ENCODE data around the gene CCNG1. TPM values are rescaled to one million over a fixed set of nuclear protein-coding genes. Genes with fewer than 3 reads are reported as not detected.
"Not testable (repeated sequence)": the region's sequence is repeated elsewhere in the genome, so short reads cannot be mapped to it uniquely, and the experiment has no call there.

The CCNG1 gene
- total RNA-seq, 1 experiment from 2014 or later = 196 TPM

DNA sequence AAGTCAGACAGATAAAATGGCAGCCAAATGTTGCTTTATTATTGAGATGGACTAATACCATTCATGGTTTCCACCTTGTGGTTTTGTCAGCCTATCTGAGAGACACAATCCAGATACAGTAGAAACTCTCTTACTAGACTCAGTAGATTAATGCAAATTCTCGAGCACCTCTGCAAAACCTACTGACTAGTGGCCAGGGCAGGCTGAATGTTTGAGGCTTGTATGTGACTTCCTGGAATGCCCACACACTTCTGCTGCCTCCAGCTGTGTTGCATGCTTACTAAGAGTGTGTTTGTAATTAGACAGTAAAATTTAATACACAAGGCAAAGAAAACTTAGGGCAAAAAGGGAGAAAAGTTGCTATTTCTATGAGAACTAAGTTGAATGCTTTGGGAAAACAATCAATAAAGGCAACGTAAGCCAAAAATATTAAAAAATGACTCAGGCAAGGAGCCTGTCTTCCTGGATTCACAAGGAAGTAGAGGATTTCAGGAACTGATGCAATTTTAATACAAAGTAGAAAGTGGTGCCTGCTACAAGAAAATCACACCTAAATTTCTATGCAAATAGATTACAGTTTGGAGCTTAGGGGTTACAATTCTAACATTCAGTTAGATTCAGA, 30.2 kb upstream of the CCNG1 start:
- Mint-ChIP-seq H3K36me3 (ENCODE audit: insufficient read depth, unreplicated experiment) (no peaks in the 10 kb centered on the region), H3K4me3 (ENCODE audit: unreplicated experiment) (no peak overlapping the region), H3K9me3 (ENCODE audit: unreplicated experiment) (no peaks in the 10 kb centered on the region), H3K4me1 (ENCODE audit: insufficient read depth, unreplicated experiment) (peaks cover 2% of the 10 kb centered on the region), H3K27me3 (ENCODE audit: insufficient read depth, unreplicated experiment) (peaks cover 18% of the 10 kb centered on the region), H3K27ac (ENCODE audit: low read depth, unreplicated experiment) (no peak overlapping the region)
- intact Hi-C loops (cut with micrococcal nuclease) = loop anchor here (5.0 to 10.0 kb wide), 2 partner anchors 705 to 1862 kb away; partner anchors contain the start of gene GABRB2
- no peak for TF ChIP-seq CTCF (IDR thresholded peaks at IDR 0.05; ENCODE audit: unreplicated experiment)
- no peak for DNase-seq (ENCODE audit: unreplicated experiment)
- ChIA-PET POLR2A (no interaction called here), CTCF (interaction anchor here (0.6 to 2.9 kb wide), 14 partner anchors 8 to 1861 kb away, joined by 3 to 48 read pairs (median 8); no protein-coding TSS in a partner anchor)
- no TSS peak for BruUV-seq (replicated peaks)

- BruUV-seq (replicated peaks) = no TSS peak
- peak; percentile 93 for TF ChIP-seq CTCF (IDR thresholded peaks at IDR 0.05; ENCODE audit: unreplicated experiment)
- ChIA-PET POLR2A (interaction anchor here (0.8 to 1.3 kb wide), 4 partner anchors 8 to 1556 kb away, joined by 3 to 5 read pairs (median 4); no protein-coding TSS in a partner anchor), CTCF (interaction anchor here (0.6 to 2.9 kb wide), 64 partner anchors 9 to 1870 kb away, joined by 3 to 48 read pairs (median 4); partner anchors contain the start of gene GABRA1)
- no peaks in the 10 kb centered on the region for H3K36me3 Mint-ChIP-seq (ENCODE audit: insufficient read depth, unreplicated experiment)
- peak; percentile 81 for DNase-seq (ENCODE audit: unreplicated experiment)
- H3K4me1 Mint-ChIP-seq (ENCODE audit: insufficient read depth, unreplicated experiment) = peaks cover 5% of the 10 kb centered on the region
- no peak overlapping the region for H3K4me3 Mint-ChIP-seq (ENCODE audit: unreplicated experiment)
- no peak overlapping the region for H3K27ac Mint-ChIP-seq (ENCODE audit: low read depth, unreplicated experiment)
- H3K9me3 Mint-ChIP-seq (ENCODE audit: unreplicated experiment) = no peaks in the 10 kb centered on the region
- H3K27me3 Mint-ChIP-seq (ENCODE audit: insufficient read depth, unreplicated experiment) = peaks cover 17% of the 10 kb centered on the region
- intact Hi-C loops (cut with micrococcal nuclease) = loop anchor here (1.0 to 10.0 kb wide), 7 partner anchors 61 to 1864 kb away; partner anchors contain the start of gene GABRB2
These were observed 29.0 kb upstream of the CCNG1 start for GRCh38 chr5:163408311-163408923.

DNA sequence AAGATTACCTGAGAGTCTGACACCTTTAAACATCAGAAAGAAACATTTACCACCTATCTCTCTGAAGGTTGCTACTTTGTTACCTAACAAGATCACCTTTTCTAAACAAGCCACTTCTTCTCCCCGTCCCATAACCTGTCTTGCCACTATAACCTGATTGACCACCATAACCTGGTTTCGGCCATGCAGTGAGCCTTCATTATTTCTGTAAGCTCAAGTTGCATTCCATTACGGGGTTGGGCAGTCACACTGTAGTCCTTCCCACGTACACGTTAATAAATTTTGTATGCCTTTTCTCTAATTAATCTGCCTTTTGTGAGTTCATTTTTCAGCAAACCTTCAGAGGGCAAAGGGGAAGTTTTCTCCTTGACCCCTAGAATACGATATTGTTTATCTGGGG, 28.0 kb upstream of the CCNG1 start:
- no peak overlapping the region for H3K4me3 Mint-ChIP-seq (ENCODE audit: unreplicated experiment)
- no peak overlapping the region for H3K27ac Mint-ChIP-seq (ENCODE audit: low read depth, unreplicated experiment)
- ChIA-PET CTCF (interaction anchor here (0.7 to 2.9 kb wide), 40 partner anchors 10 to 1871 kb away, joined by 3 to 48 read pairs (median 5); partner anchors contain the start of gene GABRA1), POLR2A (interaction anchor here (0.9 to 1.0 kb wide), 2 partner anchors 9 to 27 kb away, joined by 3 to 5 read pairs; no protein-coding TSS in a partner anchor)
- no peaks in the 10 kb centered on the region for H3K36me3 Mint-ChIP-seq (ENCODE audit: insufficient read depth, unreplicated experiment)
- peaks cover 5% of the 10 kb centered on the region for H3K4me1 Mint-ChIP-seq (ENCODE audit: insufficient read depth, unreplicated experiment)
- no peak for TF ChIP-seq CTCF (IDR thresholded peaks at IDR 0.05; ENCODE audit: unreplicated experiment)
- H3K9me3 Mint-ChIP-seq (ENCODE audit: unreplicated experiment) = no peaks in the 10 kb centered on the region
- no TSS peak for BruUV-seq (replicated peaks)
- peaks cover 17% of the 10 kb centered on the region for H3K27me3 Mint-ChIP-seq (ENCODE audit: insufficient read depth, unreplicated experiment)
- DNase-seq (ENCODE audit: unreplicated experiment) = no peak
- intact Hi-C loops (cut with micrococcal nuclease) = loop anchor here (2.0 to 10.0 kb wide), 3 partner anchors 707 to 1865 kb away; partner anchors contain the start of gene GABRB2

DNA sequence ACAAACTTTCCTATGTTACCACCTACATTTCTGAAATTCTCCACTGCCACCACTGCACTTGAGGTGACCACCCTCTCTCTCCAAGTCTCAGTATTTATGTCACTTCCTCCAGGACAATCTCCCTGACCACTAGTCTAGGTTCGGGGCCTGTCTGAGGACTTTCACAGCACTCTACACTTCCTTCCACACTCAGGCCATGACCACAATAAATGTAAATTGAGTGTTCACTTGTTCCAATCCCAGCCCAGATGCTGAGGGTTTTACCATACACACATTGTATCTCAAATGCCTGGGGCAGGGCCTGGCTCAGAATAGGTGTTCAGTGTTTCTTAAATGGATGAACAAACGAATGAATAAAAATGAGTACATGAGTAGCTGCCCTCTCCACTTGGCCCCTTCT, 26.9 kb upstream of the CCNG1 start:
- DNase-seq (ENCODE audit: unreplicated experiment) = no peak
- Mint-ChIP-seq H3K9me3 (ENCODE audit: unreplicated experiment) (no peaks in the 10 kb centered on the region), H3K27me3 (ENCODE audit: insufficient read depth, unreplicated experiment) (peaks cover 26% of the 10 kb centered on the region), H3K27ac (ENCODE audit: low read depth, unreplicated experiment) (no peak overlapping the region), H3K4me3 (ENCODE audit: unreplicated experiment) (no peak overlapping the region), H3K36me3 (ENCODE audit: insufficient read depth, unreplicated experiment) (no peaks in the 10 kb centered on the region), H3K4me1 (ENCODE audit: insufficient read depth, unreplicated experiment) (peaks cover 5% of the 10 kb centered on the region)
- no TSS peak for BruUV-seq (replicated peaks)
- intact Hi-C loops (cut with micrococcal nuclease) = no loop called here
- POLR2A ChIA-PET = interaction anchor here (0.6 kb wide), 1 partner anchor 65 kb away, joined by 3 read pairs; no protein-coding TSS in a partner anchor
- no peak for TF ChIP-seq CTCF (IDR thresholded peaks at IDR 0.05; ENCODE audit: unreplicated experiment)
- CTCF ChIA-PET = interaction anchor here (0.5 to 2.5 kb wide), 6 partner anchors 37 to 1892 kb away, joined by 3 to 13 read pairs (median 3); no protein-coding TSS in a partner anchor

DNA sequence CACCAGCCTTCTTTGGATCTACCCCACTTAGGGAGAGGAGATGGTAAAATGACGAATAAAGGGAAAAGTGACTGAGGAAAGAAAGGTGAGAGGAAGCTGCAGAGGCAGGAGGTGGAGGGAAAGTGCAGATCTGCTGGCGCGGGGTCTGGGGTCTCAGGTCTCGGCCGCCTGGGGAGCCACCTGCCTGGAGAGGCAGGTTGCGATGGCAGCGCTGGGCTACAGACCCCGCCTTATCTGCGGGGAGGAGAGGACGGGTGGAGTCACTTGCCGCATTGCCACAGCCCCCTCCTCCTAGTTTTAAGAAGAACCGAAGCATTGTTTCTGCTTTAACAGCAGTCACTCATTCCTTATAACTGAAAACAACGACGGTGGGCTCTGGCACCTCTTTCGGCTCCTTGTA, 21.7 kb upstream of the CCNG1 start:
- H3K36me3 Mint-ChIP-seq (ENCODE audit: insufficient read depth, unreplicated experiment); H3K9me3 Mint-ChIP-seq (ENCODE audit: unreplicated experiment); H3K27ac Mint-ChIP-seq (ENCODE audit: low read depth, unreplicated experiment); POLR2A ChIA-PET; DNase-seq (ENCODE audit: unreplicated experiment); H3K4me1 Mint-ChIP-seq (ENCODE audit: insufficient read depth, unreplicated experiment); BruUV-seq (replicated peaks); H3K4me3 Mint-ChIP-seq (ENCODE audit: unreplicated experiment); intact Hi-C loops (cut with micrococcal nuclease): not testable (repeated sequence)
- H3K27me3 Mint-ChIP-seq (ENCODE audit: insufficient read depth, unreplicated experiment) = peaks cover 37% of the 10 kb centered on the region
- CTCF ChIA-PET = interaction anchor here (0.7 to 1.1 kb wide), 2 partner anchors 67 to 1472 kb away, joined by 3 read pairs; no protein-coding TSS in a partner anchor

Measured in MCF 10A (cell line).